Measurements from ENCODE around the gene PRKCE.

GRCh38 chr2:46077522-46078107, 426.1 kb downstream of the PRKCE start:
- no peak for TF ChIP-seq CTCF (conservative IDR thresholded peaks at IDR 0.05 in 1 of 2, IDR thresholded peaks at IDR 0.05 in 1 of 2; ENCODE audit: low read depth in 1 of 2, low read length in 2 of 2)
- no peak for TF ChIP-seq EZH2 (IDR thresholded peaks at IDR 0.05; ENCODE audit: low read length, missing control alignments)

Data from fibroblast of lung (primary cell).